ENCODE data around the gene MED23.

- TF ChIP-seq CREB1 (IDR thresholded peaks at IDR 0.05; ENCODE audit: low read depth) (no peak), CEBPB (IDR thresholded peaks at IDR 0.05) (no peak), RAD21 (IDR thresholded peaks at IDR 0.05; ENCODE audit: low read depth) (no peak), NFIC (IDR thresholded peaks at IDR 0.05) (no peak), TEAD4 (IDR thresholded peaks at IDR 0.05) (no peak), EGR1 (IDR thresholded peaks at IDR 0.05) (no peak), TCF12 (IDR thresholded peaks at IDR 0.05; ENCODE audit: low read depth) (no peak)
Observed at GRCh38 chr6:131655387-131655786, 27.3 kb upstream of the MED23 start.
